Tibial artery (tissue), 4 donors: ENCODE data around the gene PDE8B.

Experiments used
- DNase-seq, 2 donors: peaks; one replicate each; pipeline ENCODE4 v3.0.0-alpha.2; 2019
- H3K27ac ChIP-seq, 2 donors: fragments of 200-600 bp; sonication (generic) in 1 of 2; 1 replicate in 1 of 2; 2 replicates in 1 of 2; pipeline ENCODE4 v1.5.1; 2018 to 2019; ENCODE audit warnings: mild to moderate bottlenecking in 1 of 2
- H3K27me3 ChIP-seq, 2 donors: fragments of 200-600 bp; sonication (generic) in 1 of 2; one replicate each; pipeline versions ENCODE4 v1.5.1 to v1.6.0; 2016 to 2019
- H3K36me3 ChIP-seq, 3 donors: fragments of 200-600 bp; sonication (generic) in 2 of 3; one replicate each; pipeline ENCODE4 v1.5.1; 2016 to 2019; ENCODE audit warnings: mild to moderate bottlenecking in 2 of 3
- H3K4me1 ChIP-seq, 4 donors: fragments of 200-600 bp; sonication (generic) in 2 of 4; 1 replicate in 3 of 4; 2 replicates in 1 of 4; pipeline ENCODE4 v1.5.1; 2016 to 2019
- H3K4me3 ChIP-seq, 2 donors: fragments of 200-600 bp; sonication (generic) in 1 of 2; 1 replicate in 1 of 2; 2 replicates in 1 of 2; pipeline ENCODE4 v1.5.1; 2018 to 2019; ENCODE audit warnings: mild to moderate bottlenecking in 2 of 2
- H3K9me3 ChIP-seq, 3 donors: fragments of 200-600 bp; sonication (generic) in 1 of 3; one replicate each; pipeline ENCODE4 v1.5.1; 2016 to 2019
- CTCF ChIP-seq, 2 experiments: fragments of 200-600 bp in 1 of 2; fragments of 450-650 bp in 1 of 2; IDR thresholded peaks; one replicate each; pipeline ENCODE4 v1.5.1; 2017 to 2019; ENCODE audit warnings: antibody characterized with exemption in 2 of 2, mild to moderate bottlenecking in 1 of 2, moderate library complexity in 1 of 2
- intact Hi-C: fragments of 100-400 bp; cut with DNase I; formaldehyde crosslinking; loops from one replicate; pipeline ENCODE4 v1.15.0; 2023; ENCODE audit warnings: low total_unique reads

The PDE8B gene

GRCh38 chr5:77232574-77233358, 22.3 kb downstream of the PDE8B start:
- Histone ChIP-seq H3K4me3 (no peak overlapping the region), H3K4me1 (no peaks in the 10 kb centered on the region), H3K36me3 (no peaks in the 10 kb centered on the region), H3K27ac (no peak overlapping the region), H3K9me3 (no peaks in the 10 kb centered on the region), H3K27me3 (no peaks in the 10 kb centered on the region)
- TF ChIP-seq CTCF (IDR thresholded peaks at IDR 0.05): no peak
- intact Hi-C loops: no loop called here
- no peak for DNase-seq

- no peaks in the 10 kb centered on the region for H3K36me3 ChIP-seq
- DNase-seq: no peak
- no peak for TF ChIP-seq CTCF (IDR thresholded peaks at IDR 0.05)
- H3K27ac ChIP-seq: no peak overlapping the region
- H3K4me1 ChIP-seq: no peaks in the 10 kb centered on the region
- intact Hi-C loops: no loop called here
- no peaks in the 10 kb centered on the region for H3K27me3 ChIP-seq
- no peak overlapping the region for H3K4me3 ChIP-seq
- H3K9me3 ChIP-seq: no peaks in the 10 kb centered on the region
These were observed 25.6 kb downstream of the PDE8B start for GRCh38 chr5:77235846-77236721.

- no peaks in the 10 kb centered on the region for H3K36me3 ChIP-seq
- peak; percentile 13 to 19 for TF ChIP-seq CTCF (IDR thresholded peaks at IDR 0.05)
- H3K4me3 ChIP-seq: no peak overlapping the region
- H3K27me3 ChIP-seq: no peaks in the 10 kb centered on the region
- DNase-seq: no peak
- no peaks in the 10 kb centered on the region for H3K4me1 ChIP-seq
- H3K9me3 ChIP-seq: no peaks in the 10 kb centered on the region
- intact Hi-C loops: no loop called here
- H3K27ac ChIP-seq: no peak overlapping the region
These were observed 28.8 kb downstream of the PDE8B start for GRCh38 chr5:77239126-77239741.

GRCh38 chr5:77241444-77241843, 31.0 kb downstream of the PDE8B start:
- Histone ChIP-seq H3K36me3 (no peaks in the 10 kb centered on the region), H3K27ac (no peak overlapping the region), H3K4me3 (no peak overlapping the region), H3K4me1 (no peaks in the 10 kb centered on the region), H3K27me3 (no peaks in the 10 kb centered on the region), H3K9me3 (no peaks in the 10 kb centered on the region)
- DNase-seq: no peak
- TF ChIP-seq CTCF (IDR thresholded peaks at IDR 0.05): no peak
- intact Hi-C loops: no loop called here

- TF ChIP-seq CTCF (IDR thresholded peaks at IDR 0.05): no peak
- no peak overlapping the region for H3K27ac ChIP-seq
- intact Hi-C loops: no loop called here
These were observed 39.0 kb downstream of the PDE8B start for GRCh38 chr5:77249475-77249874.

More at GRCh38 chr5:77249475-77249874, 39.0 kb downstream of the PDE8B start:
- no peaks in the 10 kb centered on the region for H3K27me3 ChIP-seq
- H3K36me3 ChIP-seq: no peaks in the 10 kb centered on the region
- no peak for DNase-seq
- H3K9me3 ChIP-seq: no peaks in the 10 kb centered on the region
- H3K4me1 ChIP-seq: no peaks in the 10 kb centered on the region
- no peak overlapping the region for H3K4me3 ChIP-seq
